Colon (tissue), 2 donors: ENCODE measurements around the gene C19orf12.

Source experiments
- FAIRE-seq: peaks from 2 replicates; lab custom pipeline; 2012; peaks lifted over from hg19 to GRCh38; lab: Jason Lieb, UNC
- donor health status: control.
- donor health status: control.

The C19orf12 gene

GRCh38 chr19:29714953-29715700 lies at the start of gene C19orf12:
Gene C19orf12 (minus strand): TSS chr19:29715261. CDS start chr19:29708413, 6,848 bp downstream.
- FAIRE-seq: no peak

DNA sequence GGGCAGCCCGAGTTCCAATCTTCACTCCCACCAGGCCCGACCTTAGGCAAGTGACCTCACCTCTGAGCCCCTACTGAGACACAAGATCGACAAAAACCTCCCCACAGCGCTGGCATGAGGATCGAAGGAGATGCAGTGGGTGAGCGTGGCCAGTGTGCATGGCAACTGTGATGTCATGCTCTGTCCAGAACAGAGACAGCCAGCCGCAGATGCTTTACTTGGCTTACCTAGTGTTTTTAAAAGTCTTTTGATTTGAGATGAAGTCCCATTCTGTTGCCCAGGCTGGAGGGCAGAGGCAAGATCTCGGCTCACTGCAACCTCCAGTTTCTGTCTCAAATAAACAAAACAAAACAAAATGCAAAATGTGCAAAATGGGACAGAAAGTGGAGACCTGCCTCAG lies 49.3 kb upstream of the C19orf12 start:
- no peak for FAIRE-seq

GRCh38 chr19:29763196-29763595 lies 48.1 kb upstream of the C19orf12 start:
- no peak for FAIRE-seq

- FAIRE-seq: no peak
Observed at GRCh38 chr19:29761575-29762232, 46.6 kb upstream of the C19orf12 start.

GRCh38 chr19:29760752-29761502 lies 45.9 kb upstream of the C19orf12 start:
- FAIRE-seq: no peak

- no peak for FAIRE-seq
Observed at GRCh38 chr19:29759359-29759758, 44.3 kb upstream of the C19orf12 start.

DNA sequence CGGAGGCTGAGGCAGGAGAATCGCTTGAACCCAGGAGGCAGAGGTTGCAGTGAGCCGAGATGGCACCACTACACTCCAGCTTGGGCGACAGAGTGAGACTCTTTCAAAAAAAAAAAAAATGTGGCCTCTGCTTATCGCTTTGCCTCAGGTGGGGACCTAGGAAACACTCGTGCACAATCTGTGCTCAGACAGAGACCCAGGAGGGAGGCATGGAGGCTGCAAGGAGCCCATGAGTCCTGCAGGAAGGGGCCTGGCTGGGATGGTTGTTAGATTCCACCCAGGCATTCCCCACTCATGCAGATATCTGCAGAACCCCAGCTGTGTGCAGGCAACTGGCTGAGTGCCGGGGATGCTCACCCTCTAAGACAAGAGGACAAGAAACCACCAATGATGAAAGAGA lies 43.8 kb upstream of the C19orf12 start:
- no peak for FAIRE-seq

- FAIRE-seq: no peak
Observed at GRCh38 chr19:29757551-29757950, 42.5 kb upstream of the C19orf12 start.

- no peak for FAIRE-seq
Observed at GRCh38 chr19:29753934-29754305, 38.9 kb upstream of the C19orf12 start.

DNA sequence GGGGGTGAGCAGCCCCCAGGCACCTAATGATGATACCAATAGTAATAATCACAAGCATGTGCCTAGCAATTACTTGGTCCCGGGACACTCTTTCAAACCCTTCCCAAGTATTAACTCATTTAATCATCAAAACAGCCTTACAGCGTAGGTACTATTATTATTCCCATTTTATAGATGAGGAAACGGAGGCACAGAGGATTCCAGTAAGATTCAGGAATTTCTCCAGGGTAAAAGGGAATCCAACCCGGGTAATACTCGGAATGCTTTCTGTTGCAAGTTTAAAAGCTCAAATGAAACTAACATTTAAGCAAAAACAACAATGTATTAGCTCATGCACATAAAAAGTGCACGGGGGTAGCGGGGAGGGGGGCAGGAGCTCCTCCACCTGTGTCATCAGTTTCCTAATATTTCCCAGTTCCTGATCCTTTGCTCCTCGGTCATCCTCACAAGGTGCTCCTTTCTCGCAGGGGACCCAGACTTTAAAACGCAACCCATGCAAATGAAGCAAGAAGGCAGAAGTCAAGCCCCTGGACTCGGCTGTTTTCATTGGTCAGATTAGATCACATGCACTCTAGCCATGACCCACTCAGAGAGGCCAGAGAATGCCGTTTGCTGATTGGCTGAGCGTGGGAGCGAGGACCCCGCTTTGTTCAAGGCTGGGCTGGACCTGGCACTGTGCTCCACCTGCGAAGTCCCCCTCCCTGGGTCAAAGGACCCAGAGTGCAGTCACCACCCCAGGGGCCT lies 38.3 kb upstream of the C19orf12 start:
- no peak for FAIRE-seq

- no peak for FAIRE-seq
Observed at GRCh38 chr19:29752450-29753025, 37.5 kb upstream of the C19orf12 start.

DNA sequence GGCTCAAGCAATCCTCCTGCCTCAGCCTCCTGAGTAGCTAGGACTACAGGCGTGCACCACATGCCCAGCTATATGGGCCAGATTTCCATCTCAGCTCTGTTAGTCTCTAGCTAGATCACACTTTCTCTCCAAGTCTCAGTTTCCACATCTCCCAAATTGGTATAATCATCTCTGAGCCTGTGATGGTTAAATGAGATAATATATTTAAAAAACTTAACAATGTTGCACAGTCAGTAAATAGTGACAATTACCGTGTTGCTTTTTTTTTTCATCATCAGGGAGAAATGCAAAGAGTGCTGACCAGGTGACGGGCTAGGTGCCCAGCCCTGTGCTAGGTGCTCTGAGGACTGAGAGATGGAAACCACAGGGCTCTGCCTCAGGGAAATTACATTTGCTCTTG lies 36.9 kb upstream of the C19orf12 start:
- no peak for FAIRE-seq

- no peak for FAIRE-seq
Observed at GRCh38 chr19:29750001-29750400, 34.9 kb upstream of the C19orf12 start.

DNA sequence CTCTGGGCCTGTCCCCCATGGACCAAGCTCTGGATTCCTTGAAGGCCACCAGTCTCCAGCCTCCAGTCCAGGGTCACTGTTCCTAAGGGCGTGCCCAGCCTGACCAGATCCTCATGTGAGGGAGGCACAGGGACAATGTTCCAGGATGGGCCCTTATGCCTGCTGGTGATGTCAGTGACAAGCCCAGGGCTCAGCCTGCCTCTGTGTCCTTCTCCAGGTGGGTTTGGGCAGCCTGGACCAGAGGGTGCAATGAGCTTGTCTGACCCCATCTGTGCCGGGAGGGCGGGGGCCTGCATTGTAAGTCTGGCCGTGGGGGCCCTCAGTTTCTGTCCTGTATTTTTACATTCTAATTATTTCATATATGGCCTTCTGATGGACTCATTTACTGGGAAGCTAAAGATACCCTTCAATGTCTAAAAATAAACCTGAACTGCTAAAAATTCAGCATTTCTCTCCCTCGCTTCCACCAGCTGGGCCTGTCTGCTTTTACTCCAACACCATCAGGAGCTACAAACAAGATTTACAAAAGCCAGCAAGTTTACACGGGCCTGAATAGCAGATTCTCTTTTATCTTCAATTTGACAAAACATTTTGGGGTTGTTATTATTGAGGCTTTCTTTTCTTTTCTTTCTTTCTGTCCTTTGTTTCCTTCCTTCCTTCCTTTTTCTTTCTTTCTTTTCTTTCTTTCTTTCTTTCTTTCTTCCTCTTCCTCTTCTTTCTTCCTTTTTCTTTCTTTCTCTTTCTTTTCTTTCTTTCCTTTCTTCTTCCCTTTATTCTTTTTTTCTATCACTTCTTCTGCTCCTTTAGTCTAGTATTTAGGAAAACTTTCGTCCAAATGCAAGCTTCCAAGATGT lies 34.2 kb upstream of the C19orf12 start:
- no peak for FAIRE-seq

- no peak for FAIRE-seq
Observed at GRCh38 chr19:29745253-29745652, 30.2 kb upstream of the C19orf12 start.

DNA sequence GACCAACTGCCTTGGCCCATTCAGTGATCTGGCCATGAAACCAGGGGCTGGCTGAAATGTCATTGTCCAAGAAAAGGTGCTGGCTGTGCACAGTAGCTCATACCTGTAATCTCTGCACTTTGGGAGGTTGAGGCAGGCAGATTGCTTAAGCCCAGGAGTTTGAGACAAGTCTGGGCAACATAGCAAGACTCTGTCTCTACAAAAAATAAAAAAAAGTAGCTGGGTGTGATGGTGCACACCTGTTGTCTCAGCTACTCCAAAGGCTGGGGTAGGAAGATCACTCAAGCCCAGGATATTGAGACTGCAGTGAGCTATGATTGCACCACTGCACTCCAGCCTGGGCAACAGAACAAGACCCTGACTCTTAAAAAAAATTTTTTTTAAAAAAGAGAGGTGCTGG lies 28.6 kb upstream of the C19orf12 start:
- no peak for FAIRE-seq

DNA sequence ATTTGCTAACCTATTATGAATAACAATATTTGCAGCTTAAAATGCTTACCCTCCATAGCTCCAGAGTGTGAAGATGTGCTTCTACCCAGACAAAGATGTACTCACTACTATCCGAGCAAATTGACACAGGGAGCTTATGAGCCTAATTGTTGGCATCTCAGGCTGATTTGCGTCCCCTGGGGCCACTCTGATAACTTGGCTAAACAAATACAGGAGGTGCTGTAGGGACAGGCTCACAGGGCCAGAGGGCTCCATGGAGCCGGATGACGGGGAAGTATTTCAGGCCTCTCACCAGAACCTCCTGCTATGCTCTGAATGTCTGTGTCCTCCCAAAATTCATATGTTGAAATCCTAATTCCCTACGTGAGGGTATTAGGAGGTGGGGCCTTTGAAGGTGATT lies 26.7 kb upstream of the C19orf12 start:
- no peak for FAIRE-seq

DNA sequence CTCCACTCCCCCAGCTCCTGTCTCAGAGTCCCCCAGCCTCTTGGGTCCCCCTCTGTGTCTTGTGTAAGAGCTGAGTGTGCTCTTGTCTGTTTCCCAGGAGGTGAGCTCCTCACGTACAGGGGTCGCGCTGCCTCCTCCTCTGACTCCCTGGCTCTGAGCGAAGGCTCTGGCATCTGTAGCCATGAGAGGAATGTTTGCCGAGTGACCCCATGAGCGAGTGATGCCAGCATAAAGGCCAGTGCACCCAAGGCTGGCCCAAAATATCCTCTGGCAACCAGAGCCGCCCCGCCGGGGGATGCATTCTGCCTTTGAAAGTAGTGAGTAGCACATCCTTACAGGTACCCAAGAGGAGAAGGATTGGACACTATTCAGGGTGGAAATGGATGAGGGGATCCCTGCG lies 26.2 kb upstream of the C19orf12 start:
- no peak for FAIRE-seq

DNA sequence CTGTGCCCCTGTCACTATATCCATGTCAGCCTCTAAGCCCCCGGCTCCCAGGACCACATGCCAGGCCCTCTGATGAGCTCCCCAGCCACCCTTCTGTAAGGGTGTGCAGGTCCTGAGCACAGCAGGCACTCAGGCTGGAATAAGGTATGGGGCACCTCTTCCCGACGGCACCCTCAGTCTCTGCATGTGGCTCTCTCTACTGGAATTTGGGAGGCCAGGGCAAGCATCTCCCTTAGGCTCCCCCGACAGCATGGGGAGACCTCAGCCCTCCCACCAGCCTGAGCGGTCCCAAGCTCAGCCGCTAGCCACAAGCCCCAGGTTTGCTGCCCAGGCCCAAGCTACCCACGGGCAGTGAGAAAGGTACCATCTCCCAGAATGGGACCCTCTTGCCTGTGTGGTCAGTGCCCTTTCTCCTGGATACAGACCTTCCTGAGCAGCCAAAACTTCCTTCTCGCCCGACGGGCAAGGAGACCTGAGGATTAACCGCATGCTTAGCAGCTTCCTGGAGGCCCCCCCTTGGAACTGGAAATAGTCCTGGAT lies 22.5 kb upstream of the C19orf12 start:
- FAIRE-seq: no peak

GRCh38 chr19:29735829-29736228 lies 20.8 kb upstream of the C19orf12 start:
- FAIRE-seq: no peak

DNA sequence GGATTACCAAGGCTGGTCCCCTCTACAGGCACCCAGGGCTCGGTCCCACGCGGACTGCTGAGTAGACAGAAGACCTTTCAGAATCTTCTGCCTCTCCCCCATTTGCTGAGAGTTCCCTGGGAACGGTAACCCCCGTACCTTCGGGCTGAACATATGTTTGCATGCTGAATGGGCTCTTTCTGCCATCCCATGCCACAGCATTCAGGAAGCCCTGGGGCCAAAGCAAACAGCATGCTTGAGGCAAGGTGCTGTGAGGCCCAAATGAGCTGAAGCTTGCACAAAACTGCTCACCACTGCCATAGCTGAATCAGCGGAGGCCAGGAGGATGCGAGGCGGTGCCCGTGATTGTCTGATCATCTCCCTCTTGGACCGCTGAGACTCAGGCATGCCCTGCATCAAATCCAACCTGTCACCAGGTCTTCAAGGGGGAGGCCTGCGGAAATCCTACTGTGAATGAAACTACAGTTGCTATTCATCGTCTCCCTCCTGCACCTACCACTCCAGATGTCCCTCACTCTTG lies 16.3 kb upstream of the C19orf12 start:
- no peak for FAIRE-seq
